ENCODE data around the gene IHH.

DNA sequence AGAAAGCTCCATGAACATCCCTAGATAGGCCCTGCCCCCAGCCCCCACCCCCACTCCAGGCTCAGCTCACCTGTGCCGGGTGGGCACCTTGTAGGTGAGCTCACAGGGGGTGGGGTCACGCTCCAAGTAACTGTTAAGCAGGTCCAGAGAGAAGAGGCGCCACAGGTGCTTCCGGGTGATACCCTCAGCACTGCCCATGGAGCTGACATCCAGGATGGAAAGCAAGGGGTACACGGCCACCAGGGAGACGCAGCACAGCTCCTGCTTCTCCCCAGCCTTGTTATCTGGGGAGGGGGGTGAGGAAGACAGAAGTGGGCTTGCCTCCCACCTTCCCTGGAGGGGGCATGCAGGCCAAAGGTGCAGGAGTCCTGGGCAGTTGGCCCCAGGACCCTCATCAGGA, 41.3 kb downstream of the IHH start:
- TF ChIP-seq, protein P1, sequence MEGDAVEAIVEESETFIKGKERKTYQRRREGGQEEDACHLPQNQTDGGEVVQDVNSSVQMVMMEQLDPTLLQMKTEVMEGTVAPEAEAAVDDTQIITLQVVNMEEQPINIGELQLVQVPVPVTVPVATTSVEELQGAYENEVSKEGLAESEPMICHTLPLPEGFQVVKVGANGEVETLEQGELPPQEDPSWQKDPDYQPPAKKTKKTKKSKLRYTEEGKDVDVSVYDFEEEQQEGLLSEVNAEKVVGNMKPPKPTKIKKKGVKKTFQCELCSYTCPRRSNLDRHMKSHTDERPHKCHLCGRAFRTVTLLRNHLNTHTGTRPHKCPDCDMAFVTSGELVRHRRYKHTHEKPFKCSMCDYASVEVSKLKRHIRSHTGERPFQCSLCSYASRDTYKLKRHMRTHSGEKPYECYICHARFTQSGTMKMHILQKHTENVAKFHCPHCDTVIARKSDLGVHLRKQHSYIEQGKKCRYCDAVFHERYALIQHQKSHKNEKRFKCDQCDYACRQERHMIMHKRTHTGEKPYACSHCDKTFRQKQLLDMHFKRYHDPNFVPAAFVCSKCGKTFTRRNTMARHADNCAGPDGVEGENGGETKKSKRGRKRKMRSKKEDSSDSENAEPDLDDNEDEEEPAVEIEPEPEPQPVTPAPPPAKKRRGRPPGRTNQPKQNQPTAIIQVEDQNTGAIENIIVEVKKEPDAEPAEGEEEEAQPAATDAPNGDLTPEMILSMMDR (IDR thresholded peaks at IDR 0.05), result no peak
- no peak for TF ChIP-seq POLR2AphosphoS5 (IDR thresholded peaks at IDR 0.05)
